ENCODE measurements around the gene ECM2. TPM values are rescaled to one million over a fixed set of nuclear protein-coding genes. Genes with fewer than 3 reads are reported as not detected.

Gene ECM2
- total RNA-seq, 1 experiment from 2014 or later = 0.11 TPM

DNA sequence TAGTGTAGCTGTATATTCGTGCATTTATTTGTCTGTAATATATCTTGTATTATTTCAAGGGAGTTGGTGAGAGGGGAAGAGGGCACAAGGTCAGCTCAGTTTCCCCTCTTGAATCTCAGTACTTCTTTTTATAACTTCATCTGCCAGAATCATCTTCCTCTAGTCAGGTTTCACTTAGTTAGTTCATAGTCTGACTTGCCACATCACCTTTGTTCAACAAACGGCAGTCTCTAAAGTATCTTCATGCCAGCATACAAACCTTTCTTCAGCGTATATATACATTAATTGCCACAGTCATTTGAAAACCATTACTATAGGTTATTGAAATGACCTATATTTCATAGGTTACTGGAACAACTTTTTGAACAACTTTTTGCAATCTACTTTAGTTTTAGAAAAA, 1.6 kb downstream of the ECM2 start:
- H3K4me1 ChIP-seq (ENCODE audit: low read length) = peaks cover 28% of the 10 kb centered on the region
- H3K36me3 ChIP-seq (ENCODE audit: insufficient read depth, low read length) = no peaks in the 10 kb centered on the region
- no peaks in the 10 kb centered on the region for H3K27me3 ChIP-seq (ENCODE audit: low read length)
- no peaks in the 10 kb centered on the region for H3K9me3 ChIP-seq (ENCODE audit: low read length)
- H4K20me1 ChIP-seq (ENCODE audit: insufficient read depth, low read depth, low read length) = no peaks in the 10 kb centered on the region
- peak overlapping the region; percentile 64 for H3K4me2 ChIP-seq (ENCODE audit: low read depth, low read length, poor library complexity, severe bottlenecking)
- H3K27ac ChIP-seq (ENCODE audit: low read length) = peak overlapping the region; percentile 47
- H3K9ac ChIP-seq (ENCODE audit: low read length) = peak overlapping the region; percentile 29
- H3K9me2 ChIP-seq (replicated peaks; ENCODE audit: insufficient read depth, low read length) = no peaks in the 10 kb centered on the region
- peak overlapping the region; percentile 24; the same call in 1 of the 2 replicates for H3K4me3 ChIP-seq (ENCODE audit: low read length)
- no peaks in the 10 kb centered on the region for H3K79me2 ChIP-seq (ENCODE audit: low read length)
- H2AFZ ChIP-seq (ENCODE audit: low read length) = peak overlapping the region; percentile 10
- DNase-seq = no peak

DNA sequence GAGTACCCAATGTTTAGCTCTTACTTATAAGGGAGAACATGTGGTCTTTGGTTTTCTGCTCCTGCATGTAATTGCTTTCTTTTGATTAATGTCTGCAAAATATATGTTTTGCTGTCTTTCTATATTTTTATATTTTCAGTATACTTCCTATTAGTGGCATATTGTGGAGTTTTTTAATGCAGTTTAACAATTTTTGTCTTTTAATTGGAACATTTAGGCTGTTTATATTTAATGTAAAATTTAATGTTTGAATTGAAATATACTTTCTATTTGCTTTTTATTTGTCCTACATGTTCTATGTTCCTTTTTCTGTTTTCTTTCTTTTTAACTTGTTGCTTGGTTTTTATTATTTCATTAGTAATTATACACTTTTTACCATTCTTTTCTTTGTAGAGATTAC, 4.9 kb downstream of the ECM2 start:
- Histone ChIP-seq H3K27me3 (ENCODE audit: low read length) (no peaks in the 10 kb centered on the region), H3K4me3 (ENCODE audit: low read length) (no peak overlapping the region)
- DNase-seq = no peak

DNA sequence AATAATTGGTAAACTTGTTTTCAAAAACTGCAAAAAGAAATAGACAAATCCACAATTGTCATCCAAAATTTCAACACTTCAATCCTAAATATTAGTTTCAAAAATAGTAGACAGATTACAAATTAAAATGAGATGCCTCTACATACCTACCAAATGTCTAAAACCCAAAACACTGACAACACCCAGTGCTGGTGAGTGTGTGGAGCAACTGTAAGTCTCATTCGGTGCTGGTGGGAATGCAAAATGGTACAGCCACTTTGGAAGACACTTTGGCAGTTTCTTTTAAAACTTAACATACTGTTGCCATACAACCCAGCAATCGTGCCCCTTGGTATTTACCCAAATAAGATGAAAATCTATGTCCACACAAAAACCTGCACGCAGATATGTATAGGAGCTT, 6.7 kb downstream of the ECM2 start:
- Histone ChIP-seq H3K4me1 (ENCODE audit: low read length) (peaks cover 8% of the 10 kb centered on the region), H3K27me3 (ENCODE audit: low read length) (no peaks in the 10 kb centered on the region), H3K9me3 (ENCODE audit: low read length) (no peaks in the 10 kb centered on the region), H3K79me2 (ENCODE audit: low read length) (no peaks in the 10 kb centered on the region), H3K27ac (ENCODE audit: low read length) (no peak overlapping the region), H3K36me3 (ENCODE audit: insufficient read depth, low read length) (no peaks in the 10 kb centered on the region), H3K9me2 (replicated peaks; ENCODE audit: insufficient read depth, low read length) (no peaks in the 10 kb centered on the region), H3K4me3 (ENCODE audit: low read length) (no peak overlapping the region), H3K4me2 (ENCODE audit: low read depth, low read length, poor library complexity, severe bottlenecking) (no peak overlapping the region), H2AFZ (ENCODE audit: low read length) (no peak overlapping the region), H3K9ac (ENCODE audit: low read length) (no peak overlapping the region), H4K20me1 (ENCODE audit: insufficient read depth, low read depth, low read length) (no peaks in the 10 kb centered on the region)
- no peak for DNase-seq

More for the DNA sequence above, 4.9 kb downstream of the ECM2 start:
- no peaks in the 10 kb centered on the region for H3K9me2 ChIP-seq (replicated peaks; ENCODE audit: insufficient read depth, low read length)
- H3K27ac ChIP-seq (ENCODE audit: low read length) = no peak overlapping the region
- no peaks in the 10 kb centered on the region for H3K9me3 ChIP-seq (ENCODE audit: low read length)
- no peaks in the 10 kb centered on the region for H4K20me1 ChIP-seq (ENCODE audit: insufficient read depth, low read depth, low read length)
- H3K4me1 ChIP-seq (ENCODE audit: low read length) = peaks cover 23% of the 10 kb centered on the region
- no peak overlapping the region for H3K9ac ChIP-seq (ENCODE audit: low read length)
- no peak overlapping the region for H3K4me2 ChIP-seq (ENCODE audit: low read depth, low read length, poor library complexity, severe bottlenecking)
- no peak overlapping the region for H2AFZ ChIP-seq (ENCODE audit: low read length)
- H3K36me3 ChIP-seq (ENCODE audit: insufficient read depth, low read length) = no peaks in the 10 kb centered on the region
- H3K79me2 ChIP-seq (ENCODE audit: low read length) = no peaks in the 10 kb centered on the region

DNA sequence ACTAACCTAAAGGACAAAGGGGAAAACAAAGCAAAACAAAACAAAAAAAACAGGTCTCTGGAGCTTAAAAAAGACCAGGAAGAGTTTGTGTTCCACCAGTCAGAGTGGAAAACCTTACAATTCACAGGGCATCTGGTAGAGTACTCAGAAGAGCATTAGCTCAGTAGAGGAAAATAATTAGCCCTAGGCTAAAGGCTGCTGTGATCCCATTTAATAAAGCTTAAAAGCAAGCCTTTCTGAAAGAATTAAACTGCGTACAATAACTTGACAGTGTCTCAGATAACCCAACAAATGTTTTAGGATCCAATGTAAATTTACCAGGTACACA, 7.3 kb downstream of the ECM2 start:
- DNase-seq = no peak
- Histone ChIP-seq H3K79me2 (ENCODE audit: low read length) (no peaks in the 10 kb centered on the region), H3K4me2 (ENCODE audit: low read depth, low read length, poor library complexity, severe bottlenecking) (no peak overlapping the region), H4K20me1 (ENCODE audit: insufficient read depth, low read depth, low read length) (no peaks in the 10 kb centered on the region), H3K27ac (ENCODE audit: low read length) (no peak overlapping the region), H3K27me3 (ENCODE audit: low read length) (no peaks in the 10 kb centered on the region), H3K9me2 (replicated peaks; ENCODE audit: insufficient read depth, low read length) (no peaks in the 10 kb centered on the region), H3K4me1 (ENCODE audit: low read length) (peaks cover 2% of the 10 kb centered on the region), H3K9ac (ENCODE audit: low read length) (no peak overlapping the region), H3K9me3 (ENCODE audit: low read length) (no peaks in the 10 kb centered on the region), H3K4me3 (ENCODE audit: low read length) (no peak overlapping the region), H3K36me3 (ENCODE audit: insufficient read depth, low read length) (no peaks in the 10 kb centered on the region), H2AFZ (ENCODE audit: low read length) (no peak overlapping the region)

DNA sequence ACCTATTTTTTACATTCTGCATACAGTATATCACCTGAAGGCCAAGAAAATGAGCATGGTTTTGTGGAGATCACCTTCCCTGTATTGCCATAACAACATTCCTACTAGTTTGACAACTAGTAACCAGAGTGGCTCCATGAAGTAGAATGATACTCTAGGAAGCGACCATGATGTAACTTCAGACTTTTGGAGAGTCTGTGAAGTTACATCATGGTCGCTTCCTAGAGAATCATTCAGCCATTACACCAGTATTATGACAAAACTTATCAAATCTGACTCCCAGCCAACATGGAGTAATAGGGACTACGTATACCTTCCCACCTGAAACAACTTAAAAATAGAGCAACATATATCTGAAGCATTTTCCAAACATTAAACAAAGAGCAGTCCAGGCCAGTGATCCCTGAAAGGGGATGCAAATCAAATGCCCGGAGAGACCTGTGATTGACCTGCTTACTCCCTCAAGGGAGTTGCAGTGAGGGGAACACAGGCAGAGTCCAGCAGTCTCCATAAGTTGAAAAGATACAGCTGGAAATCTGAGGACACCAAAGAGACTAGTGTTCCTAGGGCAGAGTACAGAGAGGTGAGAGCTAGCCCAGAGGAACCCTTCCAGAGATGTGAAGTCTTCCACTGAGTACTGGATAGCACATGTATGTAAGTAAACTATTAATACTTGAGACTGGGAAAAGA, 7.8 kb downstream of the ECM2 start:
- H3K36me3 ChIP-seq (ENCODE audit: insufficient read depth, low read length) = no peaks in the 10 kb centered on the region
- no peaks in the 10 kb centered on the region for H3K9me3 ChIP-seq (ENCODE audit: low read length)
- no peaks in the 10 kb centered on the region for H3K27me3 ChIP-seq (ENCODE audit: low read length)
- H3K9ac ChIP-seq (ENCODE audit: low read length) = no peak overlapping the region
- no peaks in the 10 kb centered on the region for H3K9me2 ChIP-seq (replicated peaks; ENCODE audit: insufficient read depth, low read length)
- H3K27ac ChIP-seq (ENCODE audit: low read length) = no peak overlapping the region
- no peaks in the 10 kb centered on the region for H4K20me1 ChIP-seq (ENCODE audit: insufficient read depth, low read depth, low read length)
- DNase-seq = no peak
- no peak overlapping the region for H2AFZ ChIP-seq (ENCODE audit: low read length)
- H3K4me3 ChIP-seq (ENCODE audit: low read length) = no peak overlapping the region
- H3K4me2 ChIP-seq (ENCODE audit: low read depth, low read length, poor library complexity, severe bottlenecking) = no peak overlapping the region
- no peaks in the 10 kb centered on the region for H3K4me1 ChIP-seq (ENCODE audit: low read length)
- no peaks in the 10 kb centered on the region for H3K79me2 ChIP-seq (ENCODE audit: low read length)

DNA sequence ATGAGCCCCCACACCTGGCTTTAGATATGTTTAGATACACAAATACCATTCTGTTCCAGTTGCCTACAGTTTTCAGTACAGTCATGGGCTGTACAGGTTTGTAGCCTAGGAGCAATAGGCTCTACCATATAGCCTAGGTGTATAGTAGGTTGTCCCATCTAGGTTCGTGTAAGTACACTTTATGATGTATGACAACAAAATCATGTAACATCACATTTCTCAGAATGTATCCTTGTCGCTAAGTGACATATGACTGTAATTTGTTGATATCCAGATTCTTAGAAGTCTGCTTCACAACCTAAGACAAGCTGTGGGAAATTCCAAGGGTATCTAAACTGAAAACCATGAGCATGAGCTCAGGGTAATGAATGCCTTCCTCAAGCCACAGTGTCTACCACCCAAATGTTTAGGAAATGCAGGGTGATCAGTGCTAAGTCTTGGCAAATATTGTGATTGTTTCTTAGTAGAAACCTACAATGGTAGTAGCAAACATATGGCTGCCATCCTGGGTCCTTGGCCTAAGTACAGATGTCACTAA, 8.4 kb downstream of the ECM2 start:
- H3K9ac ChIP-seq (ENCODE audit: low read length) = no peak overlapping the region
- no peak overlapping the region for H3K4me3 ChIP-seq (ENCODE audit: low read length)
- no peaks in the 10 kb centered on the region for H3K27me3 ChIP-seq (ENCODE audit: low read length)
- no peak overlapping the region for H3K27ac ChIP-seq (ENCODE audit: low read length)
- H4K20me1 ChIP-seq (ENCODE audit: insufficient read depth, low read depth, low read length) = no peaks in the 10 kb centered on the region
- H3K36me3 ChIP-seq (ENCODE audit: insufficient read depth, low read length) = no peaks in the 10 kb centered on the region
- no peak overlapping the region for H3K4me2 ChIP-seq (ENCODE audit: low read depth, low read length, poor library complexity, severe bottlenecking)
- no peak overlapping the region for H2AFZ ChIP-seq (ENCODE audit: low read length)
- peaks cover 3% of the 10 kb centered on the region; the same call in 1 of the 2 replicates for H3K79me2 ChIP-seq (ENCODE audit: low read length)
- DNase-seq = no peak
- no peaks in the 10 kb centered on the region for H3K9me3 ChIP-seq (ENCODE audit: low read length)
- no peaks in the 10 kb centered on the region for H3K9me2 ChIP-seq (replicated peaks; ENCODE audit: insufficient read depth, low read length)
- no peaks in the 10 kb centered on the region for H3K4me1 ChIP-seq (ENCODE audit: low read length)

DNA sequence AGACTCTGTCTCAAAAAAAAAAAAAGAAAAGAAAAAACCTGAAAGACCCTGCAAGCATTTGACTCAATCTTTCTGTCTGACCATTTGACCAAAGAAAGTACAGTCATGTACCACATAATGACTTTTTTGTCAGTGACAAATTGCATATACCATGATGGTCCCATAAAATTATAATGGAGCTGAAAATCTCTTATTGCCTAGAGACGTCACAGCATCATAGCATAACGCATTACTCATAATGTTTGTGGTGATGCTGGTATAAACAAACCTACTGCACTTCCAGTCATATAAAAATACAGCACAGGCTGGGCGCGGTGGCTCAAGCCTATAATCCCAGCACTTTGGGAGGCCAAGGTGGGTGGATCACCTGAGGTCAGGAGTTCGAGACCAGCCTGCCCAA, 10.5 kb downstream of the ECM2 start:
- Histone ChIP-seq H3K79me2 (ENCODE audit: low read length) (peaks cover 3% of the 10 kb centered on the region; the same call in 1 of the 2 replicates), H2AFZ (ENCODE audit: low read length) (no peak overlapping the region), H3K9me2 (replicated peaks; ENCODE audit: insufficient read depth, low read length) (no peaks in the 10 kb centered on the region), H3K27me3 (ENCODE audit: low read length) (no peaks in the 10 kb centered on the region), H3K36me3 (ENCODE audit: insufficient read depth, low read length) (no peaks in the 10 kb centered on the region), H3K4me2 (ENCODE audit: low read depth, low read length, poor library complexity, severe bottlenecking) (no peak overlapping the region), H3K4me1 (ENCODE audit: low read length) (no peaks in the 10 kb centered on the region), H4K20me1 (ENCODE audit: insufficient read depth, low read depth, low read length) (no peaks in the 10 kb centered on the region), H3K27ac (ENCODE audit: low read length) (no peak overlapping the region), H3K9ac (ENCODE audit: low read length) (no peak overlapping the region), H3K4me3 (ENCODE audit: low read length) (no peak overlapping the region), H3K9me3 (ENCODE audit: low read length) (no peaks in the 10 kb centered on the region)
- no peak for DNase-seq

DNA sequence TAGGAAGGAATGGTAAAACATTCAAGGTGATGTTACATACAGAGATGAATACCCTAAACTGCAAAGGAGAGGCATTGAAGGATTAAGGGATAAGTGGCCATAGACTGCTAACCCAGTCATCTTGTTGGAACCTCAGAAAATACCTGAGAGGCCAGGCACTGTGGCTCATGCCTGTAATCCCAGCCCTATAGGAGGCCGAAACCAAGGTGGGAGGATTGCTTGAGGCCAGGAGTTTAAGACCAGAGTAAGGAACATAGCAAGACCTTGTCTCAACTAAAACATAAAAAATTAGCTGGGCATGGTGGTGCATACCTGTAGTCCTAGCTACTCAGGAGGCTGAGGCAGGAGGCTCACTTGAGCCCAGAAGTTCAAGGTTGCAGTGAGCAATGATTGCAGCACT, 10.9 kb downstream of the ECM2 start:
- Histone ChIP-seq H3K79me2 (ENCODE audit: low read length) (peaks cover 3% of the 10 kb centered on the region; the same call in 1 of the 2 replicates), H3K4me2 (ENCODE audit: low read depth, low read length, poor library complexity, severe bottlenecking) (no peak overlapping the region), H3K27ac (ENCODE audit: low read length) (no peak overlapping the region), H3K4me1 (ENCODE audit: low read length) (no peaks in the 10 kb centered on the region), H3K27me3 (ENCODE audit: low read length) (no peaks in the 10 kb centered on the region), H2AFZ (ENCODE audit: low read length) (no peak overlapping the region), H3K36me3 (ENCODE audit: insufficient read depth, low read length) (no peaks in the 10 kb centered on the region), H3K4me3 (ENCODE audit: low read length) (no peak overlapping the region), H4K20me1 (ENCODE audit: insufficient read depth, low read depth, low read length) (no peaks in the 10 kb centered on the region), H3K9me3 (ENCODE audit: low read length) (no peaks in the 10 kb centered on the region), H3K9ac (ENCODE audit: low read length) (no peak overlapping the region), H3K9me2 (replicated peaks; ENCODE audit: insufficient read depth, low read length) (no peaks in the 10 kb centered on the region)
- no peak for DNase-seq
